Renal pelvis (tissue), 4 donors: ENCODE data around the gene CAMK2G. TPM values are rescaled to one million over a fixed set of nuclear protein-coding genes. Genes with fewer than 3 reads are reported as not detected.

ENCODE experiments used
- DNase-seq: peaks from one replicate; pipeline ENCODE4 v3.0.0-alpha.2; 2013
- polyA plus RNA-seq, 3 donors: library from polyadenylated mRNA; unstranded; fragments of 120-200 nt; gene quantifications; one replicate each; pipeline ENCODE4 v1.2.1, GENCODE V29; 2013; ENCODE audit not compliant: insufficient read length in 3 of 3

The CAMK2G gene
- polyA plus RNA-seq, 3 donors: 21.5 to 35.9 (median 33.2) TPM

GRCh38 chr10:73779018-73779417 is 95.3 kb downstream of the CAMK2G start:
- no peak for DNase-seq

- DNase-seq: no peak
Observed at GRCh38 chr10:73774637-73775036, 99.7 kb downstream of the CAMK2G start.

GRCh38 chr10:73773152-73773879 is 101.0 kb downstream of the CAMK2G start:
- no peak for DNase-seq

GRCh38 chr10:73772281-73773151 is 101.8 kb downstream of the CAMK2G start:
- DNase-seq: peak; percentile 85

- DNase-seq: no peak
Observed at GRCh38 chr10:73771722-73772280, 102.6 kb downstream of the CAMK2G start.

- no peak for DNase-seq
Observed at GRCh38 chr10:73769396-73769795, 105.0 kb downstream of the CAMK2G start.

- DNase-seq: no peak
Observed at GRCh38 chr10:73768881-73769280, 105.5 kb downstream of the CAMK2G start.

GRCh38 chr10:73765066-73765465 is 109.3 kb downstream of the CAMK2G start:
- DNase-seq: no peak

GRCh38 chr10:73763343-73763742 is 111.0 kb downstream of the CAMK2G start:
- no peak for DNase-seq

GRCh38 chr10:73762915-73763314 is 111.4 kb downstream of the CAMK2G start:
- no peak for DNase-seq

Other genes starting within 250 kb of the CAMK2G start
- 1 to 10 TPM; 4.6 to 6.0 (median 6.0) TPM for gene MYOZ1, start 233.1 kb downstream of the CAMK2G start, polyA plus RNA-seq
- under 1 TPM; 0.33 to 0.92 (median 0.74) TPM for gene SYNPO2L, start 218.5 kb downstream of the CAMK2G start, polyA plus RNA-seq
- 10 to 100 TPM in 2 of 3 donors, 1 to 10 TPM in 1; 9.0 to 32.0 (median 28.9) TPM for gene AGAP5, start 176.4 kb downstream of the CAMK2G start, polyA plus RNA-seq
- 10 to 100 TPM; 67.3 to 70.2 (median 68.7) TPM for gene SEC24C, start 130.2 kb downstream of the CAMK2G start, polyA plus RNA-seq
- 10 to 100 TPM; 50.0 to 55.2 (median 54.5) TPM for gene CHCHD1, start 92.5 kb downstream of the CAMK2G start, polyA plus RNA-seq
- gene ZSWIM8, start 88.9 kb downstream of the CAMK2G start, polyA plus RNA-seq: 100 to 1,000 TPM in 2 of 3 donors, 10 to 100 TPM in 1; 98.2 to 126 (median 125) TPM
- gene NDST2, start 63.0 kb downstream of the CAMK2G start, polyA plus RNA-seq: 10 to 100 TPM; 32.8 to 46.7 (median 41.7) TPM
- 10 to 100 TPM; 13.3 to 17.6 (median 15.4) TPM for gene PLAU, start 36.6 kb upstream of the CAMK2G start, polyA plus RNA-seq
- 100 to 1,000 TPM; 119 to 129 (median 123) TPM for gene VCL, start 123.6 kb upstream of the CAMK2G start, polyA plus RNA-seq